Body of pancreas (tissue), 4 donors: Measurements from ENCODE around the gene VPS35L. TPM values are rescaled to one million over a fixed set of nuclear protein-coding genes. Genes with fewer than 3 reads are reported as not detected.

ENCODE experiments used
- ATAC-seq: fragments of 150-250 bp; one replicate; pipeline ENCODE4 v1.9.1; 2016
- DNase-seq, 4 donors: peaks; one replicate each; pipeline ENCODE4 v3.0.0-alpha.2; 2019
- H3K27ac ChIP-seq, 4 donors: fragments of 200-600 bp; sonication (generic); 1 replicate in 3 of 4; 2 replicates in 1 of 4; pipeline versions ENCODE4 v1.5.1 to v1.6.1; 2016 to 2019; ENCODE audit warnings: mild to moderate bottlenecking in 1 of 4, mixed read lengths in 1 of 4, moderate library complexity in 1 of 4
- H3K27me3 ChIP-seq, 2 donors: fragments of 200-600 bp; sonication (generic); one replicate each; pipeline ENCODE4 v1.6.0; 2016; ENCODE audit warnings: mild to moderate bottlenecking in 1 of 2
- H3K36me3 ChIP-seq, 2 donors: fragments of 200-600 bp; sonication (generic); replicated peaks in 1 of 2; 2 replicates each; pipeline ENCODE4 v1.5.1; 2016; ENCODE audit warnings: low read depth in 2 of 2; ENCODE audit not compliant: insufficient read depth in 1 of 2
- H3K4me1 ChIP-seq: fragments of 200-600 bp; sonication (generic); one replicate; pipeline ENCODE4 v1.6.0; 2016
- H3K4me3 ChIP-seq, 2 donors: fragments of 200-600 bp; sonication (generic); 1 replicate in 1 of 2; 2 replicates in 1 of 2; pipeline ENCODE4 v1.5.1; 2016 to 2019
- H3K9me3 ChIP-seq, 3 donors: fragments of 200-600 bp; sonication (generic); 1 replicate in 2 of 3; 2 replicates in 1 of 3; pipeline ENCODE4 v1.5.1; 2016
- POLR2A ChIP-seq, 3 donors: fragments of 450-650 bp; IDR thresholded peaks; one replicate each; pipeline ENCODE4 v1.6.1; 2016; ENCODE audit warnings: antibody characterized with exemption in 3 of 3, mild to moderate bottlenecking in 2 of 3
- WGBS, 2 donors: methylation state at CpG; one replicate each; pipeline ENCODE4 v1.1.5; 2017; 5-methylcytosine and 5-hydroxymethylcytosine counted together
- intact Hi-C: fragments of 100-400 bp; cut with DNase I; formaldehyde crosslinking; loops from one replicate; pipeline ENCODE4 v1.15.1; 2023
- total RNA-seq, 2 donors: library from RNA; depleted of rRNA; stranded (reverse); fragments of >200 nt; gene quantifications; one replicate each; pipeline ENCODE4 v1.1.0, GENCODE V29; 2016
- TF ChIP-seq, protein P1 (sequence below), 7 experiments: fragments of 450-650 bp in 4 of 7; fragments of 200-600 bp in 3 of 7; sonication (generic) in 3 of 7; IDR thresholded peaks; one replicate each; pipeline ENCODE4 v1.5.1; 2016 to 2019; ENCODE audit warnings: antibody characterized with exemption in 7 of 7

Gene VPS35L
- total RNA-seq, 2 donors from 2014 or later = 25.4 to 31.6 TPM

DNA sequence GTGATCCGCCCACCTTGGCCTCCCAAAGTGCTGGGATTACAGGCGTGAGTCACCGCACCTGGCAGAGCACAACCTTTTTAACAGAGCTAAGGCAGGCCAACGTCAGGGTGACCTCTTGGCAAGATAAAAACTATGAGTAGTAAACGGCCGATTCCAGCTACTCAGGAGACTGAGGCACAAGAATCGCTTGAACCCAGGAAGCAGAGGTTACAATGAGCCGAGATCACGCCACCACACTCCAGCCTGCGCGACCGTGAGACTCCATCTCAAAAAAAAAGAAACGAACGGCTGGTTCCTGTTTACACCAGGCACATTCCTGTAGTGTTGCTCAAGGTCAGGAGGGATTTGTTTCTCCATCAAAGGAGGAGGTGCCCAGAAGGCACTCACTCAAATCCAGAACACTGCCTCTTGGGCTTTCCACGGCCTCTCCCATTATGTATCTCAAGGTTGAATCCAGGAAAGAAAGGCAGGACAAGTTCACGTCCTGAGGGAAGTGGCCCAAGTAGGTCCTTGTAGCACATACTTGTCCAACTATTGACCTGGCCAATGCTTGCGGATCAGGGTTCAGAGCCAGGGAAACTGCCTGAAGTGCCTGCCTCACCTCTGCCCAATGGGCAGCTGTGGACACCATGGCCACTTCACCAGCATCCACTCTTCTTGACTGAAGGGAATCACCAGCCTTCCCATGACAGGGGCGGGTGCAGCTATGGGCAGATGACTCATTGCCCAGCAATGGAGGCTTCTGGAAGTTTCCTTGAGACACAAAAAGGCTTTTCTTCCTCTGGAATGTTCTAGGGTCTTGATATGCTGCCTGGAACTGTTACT is 149.0 kb downstream of the VPS35L start:
- H3K9me3 ChIP-seq = no peaks in the 10 kb centered on the region
- TF ChIP-seq, protein P1, sequence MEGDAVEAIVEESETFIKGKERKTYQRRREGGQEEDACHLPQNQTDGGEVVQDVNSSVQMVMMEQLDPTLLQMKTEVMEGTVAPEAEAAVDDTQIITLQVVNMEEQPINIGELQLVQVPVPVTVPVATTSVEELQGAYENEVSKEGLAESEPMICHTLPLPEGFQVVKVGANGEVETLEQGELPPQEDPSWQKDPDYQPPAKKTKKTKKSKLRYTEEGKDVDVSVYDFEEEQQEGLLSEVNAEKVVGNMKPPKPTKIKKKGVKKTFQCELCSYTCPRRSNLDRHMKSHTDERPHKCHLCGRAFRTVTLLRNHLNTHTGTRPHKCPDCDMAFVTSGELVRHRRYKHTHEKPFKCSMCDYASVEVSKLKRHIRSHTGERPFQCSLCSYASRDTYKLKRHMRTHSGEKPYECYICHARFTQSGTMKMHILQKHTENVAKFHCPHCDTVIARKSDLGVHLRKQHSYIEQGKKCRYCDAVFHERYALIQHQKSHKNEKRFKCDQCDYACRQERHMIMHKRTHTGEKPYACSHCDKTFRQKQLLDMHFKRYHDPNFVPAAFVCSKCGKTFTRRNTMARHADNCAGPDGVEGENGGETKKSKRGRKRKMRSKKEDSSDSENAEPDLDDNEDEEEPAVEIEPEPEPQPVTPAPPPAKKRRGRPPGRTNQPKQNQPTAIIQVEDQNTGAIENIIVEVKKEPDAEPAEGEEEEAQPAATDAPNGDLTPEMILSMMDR (IDR thresholded peaks at IDR 0.05) = no peak
- no peak for TF ChIP-seq POLR2A (IDR thresholded peaks at IDR 0.05)
- DNase-seq = no peak
- peaks cover 0 to 3% of the 10 kb centered on the region in 2 donors for H3K36me3 ChIP-seq
- ATAC-seq = peak; percentile 58
- H3K4me1 ChIP-seq = peaks cover 18% of the 10 kb centered on the region
- H3K27me3 ChIP-seq = no peaks in the 10 kb centered on the region
- WGBS, 2 donors = 63 to 76% methylated on average over 17 to 18 of the region's 18 CpGs
- no peak overlapping the region for H3K4me3 ChIP-seq
- intact Hi-C loops = no loop called here
- H3K27ac ChIP-seq = peak overlapping the region in 3 of 4 donors; percentile 8 to 41 (median 26)

DNA sequence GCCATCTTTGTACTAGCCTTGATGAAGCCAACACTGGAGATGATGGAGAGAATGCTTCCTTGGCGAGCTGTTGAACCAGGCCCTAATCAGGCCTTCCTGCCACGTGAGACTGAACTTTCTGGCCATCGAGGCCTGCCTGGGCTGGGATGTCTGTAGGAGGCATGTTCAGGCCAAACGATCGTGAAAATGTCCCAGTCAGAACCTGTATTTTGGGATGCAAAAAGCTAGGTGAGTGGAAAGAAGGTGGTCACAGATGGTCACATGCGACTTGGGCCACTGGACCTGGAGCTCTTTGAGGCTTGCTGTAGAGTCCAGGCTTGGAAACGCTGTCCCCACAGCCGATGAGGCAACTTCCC is 149.6 kb downstream of the VPS35L start:
- Histone ChIP-seq H3K4me1 (peaks cover 12% of the 10 kb centered on the region), H3K9me3 (no peaks in the 10 kb centered on the region), H3K27me3 (no peaks in the 10 kb centered on the region), H3K36me3 (peaks cover 0 to 3% of the 10 kb centered on the region in 2 donors), H3K27ac (peak overlapping the region in 2 of 4 donors; percentile 26 to 41), H3K4me3 (no peak overlapping the region)
- DNase-seq (no peak), ATAC-seq (no peak)
- TF ChIP-seq, protein P1 (IDR thresholded peaks at IDR 0.05) = no peak
- no peak for TF ChIP-seq POLR2A (IDR thresholded peaks at IDR 0.05)
- intact Hi-C loops = no loop called here
- 93 to 96% methylated on average over 8 of the region's 8 CpGs for WGBS, 2 donors

DNA sequence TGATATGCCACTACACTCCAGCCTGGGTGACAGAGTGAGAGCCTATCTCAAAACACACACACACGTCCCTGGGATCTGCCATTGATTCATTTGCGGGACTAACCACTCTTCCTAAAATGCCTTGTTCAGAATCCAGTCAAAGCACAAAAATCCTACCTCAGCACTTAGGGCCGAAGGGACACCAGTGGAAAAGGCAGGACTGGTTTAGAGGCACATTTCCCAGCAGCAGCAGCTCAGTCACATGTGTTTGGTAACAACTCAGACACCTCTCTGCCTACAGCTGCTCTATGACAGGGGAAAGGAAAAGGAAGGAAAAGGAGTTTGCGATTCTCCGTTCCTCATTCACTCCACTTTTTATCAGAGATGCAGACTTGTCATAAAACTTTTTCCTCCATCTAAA is 150.3 kb downstream of the VPS35L start:
- no peaks in the 10 kb centered on the region for H3K27me3 ChIP-seq
- intact Hi-C loops = no loop called here
- H3K4me3 ChIP-seq = no peak overlapping the region
- H3K27ac ChIP-seq = no peak overlapping the region
- DNase-seq = no peak
- H3K4me1 ChIP-seq = peaks cover 9% of the 10 kb centered on the region
- no peaks in the 10 kb centered on the region for H3K9me3 ChIP-seq
- 82 to 88% methylated on average over 5 of the region's 5 CpGs for WGBS, 2 donors
- no peak for ATAC-seq
- peaks cover 0 to 3% of the 10 kb centered on the region in 2 donors for H3K36me3 ChIP-seq
- TF ChIP-seq, protein P1 (IDR thresholded peaks at IDR 0.05) = no peak
- no peak for TF ChIP-seq POLR2A (IDR thresholded peaks at IDR 0.05)

DNA sequence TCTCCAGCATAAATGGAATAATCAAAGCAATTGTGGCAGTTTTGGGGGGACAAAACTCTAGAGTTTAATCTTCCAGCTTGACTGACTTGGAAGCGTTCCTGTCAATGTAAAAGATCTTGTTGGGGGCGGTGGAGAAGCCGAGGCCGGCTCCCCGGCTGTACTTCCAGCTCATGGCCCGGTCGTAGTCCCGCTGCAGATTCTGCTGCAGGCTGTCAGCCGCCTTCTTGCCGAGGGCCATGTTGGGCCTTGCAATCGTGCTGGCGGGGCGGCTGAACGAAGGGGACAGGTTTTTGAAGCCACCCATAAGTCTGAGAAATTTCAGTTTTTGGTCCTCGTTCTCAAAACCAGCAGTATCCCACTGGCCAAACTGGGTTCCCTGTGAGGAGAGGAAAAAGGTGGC is 151.3 kb downstream of the VPS35L start:
- no peak for ATAC-seq
- H3K9me3 ChIP-seq = no peaks in the 10 kb centered on the region

More for the DNA sequence above, 151.3 kb downstream of the VPS35L start:
- Histone ChIP-seq H3K4me3 (no peak overlapping the region), H3K36me3 (peaks cover 0 to 3% of the 10 kb centered on the region in 2 donors), H3K27ac (no peak overlapping the region), H3K4me1 (peaks cover 15% of the 10 kb centered on the region), H3K27me3 (no peaks in the 10 kb centered on the region)
- no peak for TF ChIP-seq POLR2A (IDR thresholded peaks at IDR 0.05)
- TF ChIP-seq, protein P1 (IDR thresholded peaks at IDR 0.05) = no peak
- intact Hi-C loops = no loop called here
- WGBS, 2 donors = 92 to 95% methylated on average over 15 of the region's 15 CpGs
- DNase-seq = no peak
